SK-N-SH treated with all-trans-retinoic acid at 6 μM for 48 hours (cell line): ENCODE data around the gene MBD3L1.

Experiments used
- ATAC-seq: fragments of 200-7000 bp; cut with Tn5 transposase; 3 replicates; pipeline ENCODE4 v1.9.1; 2020; ENCODE audit warnings: mild to moderate bottlenecking, moderate library complexity
- ARNTL ChIP-seq: fragments of 450-650 bp; formaldehyde crosslinking; IDR thresholded peaks from 2 replicates; pipeline ENCODE4 v1.5.0; 2020; ENCODE audit warnings: low read depth, mild to moderate bottlenecking, moderate library complexity, borderline replicate concordance
- CSDC2 ChIP-seq: fragments of 250-450 bp; sonication (Bioruptor Pico); IDR thresholded peaks from 2 replicates; pipeline ENCODE4 v1.5.0; 2020; ENCODE audit warnings: mild to moderate bottlenecking, moderate library complexity
- ESRRG ChIP-seq: fragments of 250-450 bp; sonication (Bioruptor Pico); IDR thresholded peaks from 2 replicates; pipeline ENCODE4 v1.6.1; 2021; ENCODE audit warnings: mild to moderate bottlenecking
- GLIS3 ChIP-seq: fragments of 250-450 bp; sonication (Bioruptor Pico); IDR thresholded peaks from 2 replicates; pipeline ENCODE4 v1.5.0; 2020; ENCODE audit warnings: mild to moderate bottlenecking, moderate library complexity
- PATZ1 ChIP-seq: fragments of 250-450 bp; sonication (Bioruptor Pico); IDR thresholded peaks from 2 replicates; pipeline ENCODE4 v1.8.0; 2020; ENCODE audit warnings: mild to moderate bottlenecking, moderate library complexity, borderline replicate concordance
- POU6F1 ChIP-seq: fragments of 250-450 bp; sonication (Bioruptor Pico); IDR thresholded peaks from 2 replicates; pipeline ENCODE4 v1.8.0; 2021; ENCODE audit warnings: low read depth, mild to moderate bottlenecking, moderate library complexity, borderline replicate concordance
- PPARA ChIP-seq: fragments of 250-450 bp; sonication (Bioruptor Pico); IDR thresholded peaks from 2 replicates; pipeline ENCODE4 v1.5.0; 2020; ENCODE audit warnings: mild to moderate bottlenecking, borderline replicate concordance
- SNAI2 ChIP-seq: fragments of 250-450 bp; sonication (Bioruptor Pico); IDR thresholded peaks from 2 replicates; pipeline ENCODE4 v1.5.0; 2020; ENCODE audit warnings: mild to moderate bottlenecking, moderate library complexity
- TOX ChIP-seq: fragments of 250-450 bp; sonication (Bioruptor Pico); IDR thresholded peaks from 2 replicates; pipeline ENCODE4 v1.8.0; 2021; ENCODE audit warnings: mild to moderate bottlenecking, moderate library complexity, borderline replicate concordance
- TSHZ2 ChIP-seq: fragments of 250-450 bp; sonication (Bioruptor Pico); IDR thresholded peaks from 2 replicates; pipeline ENCODE4 v1.5.0; 2020; ENCODE audit warnings: mild to moderate bottlenecking, moderate library complexity
- ZFP3 ChIP-seq: fragments of 250-450 bp; sonication (Bioruptor Pico); IDR thresholded peaks from 2 replicates; pipeline ENCODE4 v1.5.0; 2020; ENCODE audit warnings: mild to moderate bottlenecking, moderate library complexity
- ZNF565 ChIP-seq: fragments of 450-650 bp; formaldehyde crosslinking; conservative IDR thresholded peaks from 2 replicates; pipeline ENCODE4 v1.5.0; 2020; ENCODE audit warnings: low read depth, mild to moderate bottlenecking, moderate library complexity
- ZNF70 ChIP-seq: fragments of 450-650 bp; formaldehyde crosslinking; IDR thresholded peaks from 2 replicates; pipeline ENCODE4 v1.5.0; 2020; ENCODE audit warnings: mild to moderate bottlenecking, moderate library complexity
- TF ChIP-seq, protein P1 (sequence below): fragments of 250-450 bp; sonication (Bioruptor Pico); IDR thresholded peaks from 2 replicates; pipeline ENCODE4 v1.5.1; 2020; ENCODE audit warnings: low read depth, mild to moderate bottlenecking, moderate library complexity

MBD3L1 gene

DNA sequence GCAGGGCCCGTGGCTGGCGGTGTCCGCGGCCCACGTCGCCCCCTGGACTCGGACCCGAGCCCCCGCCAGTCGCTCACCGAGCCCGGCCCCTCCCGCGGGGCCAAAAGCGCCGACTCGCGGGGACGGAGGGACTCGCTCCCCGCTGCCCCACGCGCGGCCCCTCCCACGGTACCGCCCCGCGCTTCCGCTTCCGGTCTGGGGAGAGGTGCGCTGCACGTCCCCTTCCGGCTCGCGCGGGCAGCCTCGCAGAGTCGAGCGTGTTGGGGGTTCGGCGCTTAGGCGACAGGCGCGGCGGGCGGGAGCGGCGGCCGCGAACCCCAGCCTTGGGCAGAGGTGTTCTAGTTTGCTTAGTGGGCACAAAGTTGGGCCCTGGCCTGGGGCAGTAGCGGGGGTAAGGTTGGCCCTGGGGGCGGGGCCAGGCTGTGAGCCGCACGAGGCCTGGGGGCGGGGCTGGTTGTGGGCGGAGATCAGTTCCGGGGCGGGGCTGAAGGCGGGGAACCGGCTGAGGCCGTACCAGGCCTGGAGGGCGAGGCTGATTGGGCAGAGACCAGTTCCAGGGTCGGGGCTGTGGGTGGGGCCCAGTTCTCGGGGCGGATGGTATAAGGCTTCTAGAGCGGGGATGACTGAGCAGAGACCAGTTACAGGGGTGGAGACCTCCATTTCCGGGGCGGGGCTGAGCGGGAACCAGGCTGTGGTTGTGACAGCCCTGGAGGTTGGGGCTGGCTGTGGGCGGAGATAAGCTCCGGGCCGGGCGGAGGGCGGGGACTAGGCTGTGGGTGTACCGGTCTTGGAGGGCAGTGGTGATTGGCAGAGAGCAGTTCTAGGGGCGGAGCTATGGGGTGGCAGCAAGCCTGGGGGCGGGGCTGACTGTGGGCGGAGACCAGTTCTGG lies at the start of gene MBD3L1, which contains the start of gene ZNF558:
TSS of gene MBD3L1 (plus strand) at position 246 of the 890 bp plus-strand sequence. CDS start 10,302 bp downstream, outside the sequence.
TSS of gene ZNF558 (minus strand) at position 173 of the 890 bp plus-strand sequence. CDS start 9,645 bp downstream, outside the sequence.
- TF ChIP-seq ZNF565 (CRISPR knock-in tag) (no peak), SNAI2 (CRISPR knock-in tag) (no peak), PPARA (CRISPR knock-in tag) (no peak), CSDC2 (CRISPR knock-in tag) (peak; percentile 80; the same call in 1 of the 2 replicates), POU6F1 (no peak), GLIS3 (CRISPR knock-in tag) (no peak), ESRRG (CRISPR knock-in tag) (no peak), ZNF70 (CRISPR knock-in tag) (no peak), TSHZ2 (CRISPR knock-in tag) (0 out of 2 replicates have a peak, but pooled peaks have one; percentile 41), PATZ1 (CRISPR knock-in tag) (no peak), ZFP3 (CRISPR knock-in tag) (peak; percentile 64; the same call in 1 of the 2 replicates)
- peak; percentile 93 for ATAC-seq

DNA sequence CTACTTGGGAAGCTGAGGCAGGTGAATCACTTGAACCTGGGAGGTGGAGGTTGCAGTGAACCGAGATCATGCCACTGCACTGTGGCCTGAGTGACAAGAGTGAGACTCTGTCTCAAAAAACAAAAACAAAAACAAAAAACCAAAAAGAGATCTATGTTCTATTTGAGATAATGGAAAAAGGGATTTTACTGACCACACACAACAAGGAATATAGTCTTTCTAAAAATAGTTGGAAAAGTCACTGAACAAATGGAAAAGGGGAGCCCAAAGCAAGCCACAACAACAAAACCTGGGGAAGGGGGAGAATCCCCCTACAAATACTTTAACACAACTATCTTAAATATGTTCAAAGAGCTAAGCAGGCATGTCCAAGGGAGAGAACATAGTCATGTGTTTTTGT lies 37.4 kb upstream of the MBD3L1 start:
- no peak for ATAC-seq

More for the DNA sequence above, 37.4 kb upstream of the MBD3L1 start:
- no peak for TF ChIP-seq ZNF70 (CRISPR knock-in tag)
- no peak for TF ChIP-seq TOX (CRISPR knock-in tag)
- TF ChIP-seq, protein P1, sequence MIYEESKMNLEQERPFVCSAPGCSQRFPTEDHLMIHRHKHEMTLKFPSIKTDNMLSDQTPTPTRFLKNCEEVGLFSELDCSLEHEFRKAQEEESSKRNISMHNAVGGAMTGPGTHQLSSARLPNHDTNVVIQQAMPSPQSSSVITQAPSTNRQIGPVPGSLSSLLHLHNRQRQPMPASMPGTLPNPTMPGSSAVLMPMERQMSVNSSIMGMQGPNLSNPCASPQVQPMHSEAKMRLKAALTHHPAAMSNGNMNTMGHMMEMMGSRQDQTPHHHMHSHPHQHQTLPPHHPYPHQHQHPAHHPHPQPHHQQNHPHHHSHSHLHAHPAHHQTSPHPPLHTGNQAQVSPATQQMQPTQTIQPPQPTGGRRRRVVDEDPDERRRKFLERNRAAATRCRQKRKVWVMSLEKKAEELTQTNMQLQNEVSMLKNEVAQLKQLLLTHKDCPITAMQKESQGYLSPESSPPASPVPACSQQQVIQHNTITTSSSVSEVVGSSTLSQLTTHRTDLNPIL: no peak
- TF ChIP-seq ARNTL (CRISPR knock-in tag): no peak
- no peak for TF ChIP-seq ESRRG (CRISPR knock-in tag)
- no peak for TF ChIP-seq PPARA (CRISPR knock-in tag)
- TF ChIP-seq CSDC2 (CRISPR knock-in tag): no peak
- no peak for TF ChIP-seq POU6F1
- TF ChIP-seq SNAI2 (CRISPR knock-in tag): no peak
- no peak for TF ChIP-seq TSHZ2 (CRISPR knock-in tag)
- no peak for TF ChIP-seq GLIS3 (CRISPR knock-in tag)
